Amygdala (tissue), 56 donors: ENCODE data around the gene ERC1.

Experiments used
- DNase-seq, 56 donors: peaks; one replicate each; lab custom pipeline; 2025; lab: John Stamatoyannopoulos, UW

ERC1 gene

DNA sequence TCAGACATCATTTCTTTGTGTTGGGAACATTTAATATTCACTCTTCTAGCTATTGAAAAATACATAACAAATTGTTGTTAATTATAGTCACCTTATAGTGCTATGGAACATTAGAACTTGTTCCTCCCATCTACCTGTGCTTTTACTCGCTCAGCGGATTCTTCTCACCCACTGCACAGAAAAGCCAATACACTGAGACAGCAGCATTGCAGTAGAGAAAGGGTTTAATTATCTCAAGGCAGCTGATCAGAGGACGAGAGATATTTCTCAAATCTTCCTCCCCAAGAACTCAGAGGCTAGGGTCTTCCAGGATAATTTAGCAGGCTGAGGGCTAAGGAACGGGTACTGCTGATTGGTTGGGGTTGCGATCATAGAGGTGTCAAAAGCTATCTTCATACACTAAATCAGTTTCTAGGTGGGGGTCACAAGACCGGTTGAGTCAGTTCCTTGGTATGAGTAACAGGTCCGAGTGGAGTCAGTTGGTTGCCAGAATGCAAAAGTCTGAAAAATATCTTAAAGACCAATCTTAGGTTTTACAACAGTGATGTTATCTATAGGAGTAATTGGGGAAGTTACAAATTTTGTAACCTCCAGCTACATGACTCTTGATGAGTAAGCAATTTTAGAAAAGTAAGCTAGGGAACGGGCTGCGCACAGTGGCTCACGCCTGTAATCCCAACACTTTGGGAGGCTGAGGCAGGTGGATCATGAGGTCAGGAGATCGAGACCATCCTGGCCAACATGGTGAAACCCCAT is 430.2 kb downstream of the ERC1 start:
- DNase-seq, result no peak

GRCh38 chr12:1422604-1423315 is 431.7 kb downstream of the ERC1 start:
- no peak for DNase-seq

DNA sequence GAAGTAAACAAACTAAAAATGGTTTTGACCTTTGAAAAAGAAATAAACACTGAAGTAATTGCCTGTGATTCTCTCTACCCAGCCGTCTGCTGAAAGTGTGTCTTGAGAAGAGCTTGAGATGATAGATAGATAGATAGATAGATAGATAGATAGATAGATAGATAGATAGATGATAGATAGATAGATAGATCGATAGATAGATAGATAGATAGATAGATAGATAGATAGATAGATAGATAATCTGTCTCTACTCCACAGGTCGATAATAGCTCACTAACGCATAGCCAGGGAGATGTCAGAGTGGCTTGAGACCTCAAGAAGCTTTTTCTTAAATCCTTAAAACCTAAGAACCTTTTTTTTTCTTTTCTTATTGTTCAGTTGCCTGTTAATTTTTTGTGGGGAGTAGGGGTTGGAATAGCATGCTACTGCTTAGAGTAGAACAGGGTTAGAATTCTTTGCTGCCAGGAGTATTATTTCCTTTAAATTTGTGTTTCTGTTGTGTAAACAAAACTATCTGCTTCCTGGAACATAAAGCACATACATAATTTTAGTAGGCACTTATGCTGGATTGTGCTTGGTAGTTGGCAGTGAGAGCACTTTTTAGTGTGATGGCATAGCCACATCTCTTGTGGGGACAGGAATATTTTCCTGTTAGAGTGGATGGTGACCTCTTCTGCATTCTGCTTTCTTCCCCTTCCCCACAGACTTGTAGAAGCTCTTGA is 433.8 kb downstream of the ERC1 start:
- DNase-seq, result no peak

- DNase-seq, result no peak
These were observed 434.3 kb downstream of the ERC1 start for GRCh38 chr12:1425396-1425729.

DNA sequence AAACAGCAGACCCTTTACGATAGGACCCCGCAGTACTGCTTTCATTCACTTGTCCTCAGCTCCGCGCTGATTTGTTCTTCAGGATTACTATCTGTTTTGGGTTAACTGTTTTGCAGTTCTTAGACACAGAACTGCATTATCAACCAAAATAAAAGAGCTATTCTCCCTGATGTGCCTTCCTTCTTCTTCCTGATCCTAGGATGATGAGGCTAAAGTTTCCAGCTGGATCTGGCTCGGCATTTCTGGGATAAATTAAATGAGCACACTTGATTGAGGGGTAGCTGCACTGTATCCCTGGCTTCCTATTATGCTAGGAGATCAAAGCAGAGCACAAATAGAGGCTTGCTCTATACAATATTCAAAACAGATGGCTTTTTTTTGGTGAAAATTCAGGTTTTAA is 437.6 kb downstream of the ERC1 start:
- no peak for DNase-seq

DNA sequence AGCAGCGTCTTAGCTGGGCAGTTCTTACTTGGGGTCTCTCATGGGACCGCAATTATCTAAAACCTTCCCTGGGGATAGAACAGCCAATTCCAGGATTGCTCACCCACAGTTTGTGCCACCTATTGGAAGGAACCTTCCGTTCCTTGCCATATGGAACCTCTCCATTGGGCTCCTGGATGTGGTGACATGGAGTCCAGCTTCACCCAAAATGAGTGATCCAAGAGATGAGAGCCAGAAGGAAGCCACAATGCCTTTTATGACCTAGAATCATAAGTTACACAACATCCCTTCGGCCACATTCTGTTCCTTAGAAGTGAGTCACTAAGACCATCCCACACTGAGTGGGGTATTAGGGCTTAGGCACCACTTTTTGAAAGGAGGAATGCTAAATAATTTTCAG is 439.0 kb downstream of the ERC1 start:
- DNase-seq, result no peak

DNA sequence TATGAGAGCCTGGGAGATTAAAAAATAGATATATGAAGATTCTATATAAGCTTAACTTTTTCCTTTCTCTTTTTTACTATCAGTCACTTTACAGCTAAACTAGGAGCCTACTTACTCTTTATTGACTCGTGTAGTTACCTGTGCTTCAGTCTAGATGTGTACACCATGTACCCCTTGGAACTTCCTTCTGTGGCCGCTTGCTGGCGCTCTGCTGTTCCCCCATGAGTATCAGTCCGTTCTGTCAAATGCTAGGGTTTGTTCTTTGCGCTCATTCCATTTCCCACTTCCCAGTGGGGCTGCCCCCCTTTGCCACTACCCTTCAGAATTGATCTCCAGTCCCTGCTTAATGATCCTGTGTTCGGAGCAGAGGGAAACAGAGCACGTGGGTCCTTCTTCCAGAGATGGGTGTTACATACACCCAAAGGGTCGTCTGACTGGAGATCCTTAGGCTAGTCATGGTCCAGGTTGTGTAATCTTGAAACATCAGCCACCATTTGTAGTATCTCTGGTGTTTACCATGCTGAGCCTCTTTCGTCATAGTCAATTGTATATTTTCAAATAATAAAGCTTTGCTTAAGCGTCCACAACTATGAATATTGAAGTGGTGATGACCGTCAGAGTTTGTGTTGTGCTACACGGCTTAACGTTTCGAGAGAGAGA is 443.4 kb downstream of the ERC1 start:
- no peak for DNase-seq

DNA sequence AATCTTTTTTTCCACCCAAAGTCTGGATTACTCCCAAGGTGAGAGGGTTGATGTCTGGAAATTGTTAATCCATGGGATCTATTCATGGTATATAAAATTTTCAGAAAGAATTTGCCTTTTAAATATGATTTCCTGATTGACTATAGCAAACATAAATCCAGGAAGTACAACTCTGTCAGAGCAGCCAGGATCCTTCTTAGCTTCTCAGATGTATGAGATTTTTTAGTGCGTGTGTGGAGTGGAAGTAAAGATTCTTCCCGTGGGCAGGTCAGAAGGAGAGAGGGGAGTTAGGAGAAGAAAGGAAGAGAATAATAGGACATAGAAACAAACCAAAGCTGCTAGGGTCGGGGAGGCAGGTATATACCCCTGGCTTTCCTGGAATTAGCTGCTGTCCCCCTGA is 444.0 kb downstream of the ERC1 start:
- DNase-seq, result no peak

DNA sequence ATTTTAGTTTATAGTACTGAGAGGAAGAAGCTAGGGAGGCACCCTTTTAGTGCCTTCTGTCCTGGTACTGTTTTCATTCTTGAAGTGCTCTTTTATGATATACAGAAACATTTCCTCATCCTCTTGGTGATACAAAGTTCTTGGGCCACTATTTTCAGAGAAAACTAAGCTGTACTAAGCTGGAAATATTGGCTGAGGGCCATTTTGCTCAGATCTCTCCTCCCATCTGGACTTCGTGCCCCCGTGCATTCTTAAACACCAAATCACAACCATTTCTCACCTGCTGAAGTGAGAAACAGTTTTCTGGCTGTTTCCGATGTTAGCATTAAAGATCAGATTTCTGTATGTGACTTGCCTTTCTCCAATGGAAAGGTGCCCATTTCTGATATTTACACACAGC is 444.4 kb downstream of the ERC1 start:
- DNase-seq, result no peak

GRCh38 chr12:1436015-1436414 is 445.0 kb downstream of the ERC1 start:
- no peak for DNase-seq

GRCh38 chr12:1436981-1437380 is 446.0 kb downstream of the ERC1 start:
- DNase-seq, result no peak

- DNase-seq, result no peak
These were observed 448.2 kb downstream of the ERC1 start for GRCh38 chr12:1439201-1439600.

DNA sequence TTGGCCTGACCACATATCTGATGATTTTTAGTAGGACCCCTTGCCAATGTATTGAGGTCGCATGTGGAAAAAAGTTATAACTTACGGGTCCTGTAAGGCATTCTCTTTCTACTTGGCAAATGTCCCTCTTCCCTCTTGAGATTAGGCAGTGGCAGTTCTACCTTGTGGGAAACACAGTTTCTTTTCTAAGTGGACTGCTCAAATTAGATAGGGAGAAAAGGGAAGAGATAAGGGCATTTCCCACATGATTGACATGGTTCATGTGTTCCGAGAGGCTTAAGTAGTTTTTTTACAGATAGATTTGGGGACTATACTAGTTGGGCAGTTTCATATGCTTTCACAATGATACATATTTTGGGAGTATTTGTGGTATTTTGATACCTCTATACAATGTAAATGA is 448.7 kb downstream of the ERC1 start:
- DNase-seq, result no peak

DNA sequence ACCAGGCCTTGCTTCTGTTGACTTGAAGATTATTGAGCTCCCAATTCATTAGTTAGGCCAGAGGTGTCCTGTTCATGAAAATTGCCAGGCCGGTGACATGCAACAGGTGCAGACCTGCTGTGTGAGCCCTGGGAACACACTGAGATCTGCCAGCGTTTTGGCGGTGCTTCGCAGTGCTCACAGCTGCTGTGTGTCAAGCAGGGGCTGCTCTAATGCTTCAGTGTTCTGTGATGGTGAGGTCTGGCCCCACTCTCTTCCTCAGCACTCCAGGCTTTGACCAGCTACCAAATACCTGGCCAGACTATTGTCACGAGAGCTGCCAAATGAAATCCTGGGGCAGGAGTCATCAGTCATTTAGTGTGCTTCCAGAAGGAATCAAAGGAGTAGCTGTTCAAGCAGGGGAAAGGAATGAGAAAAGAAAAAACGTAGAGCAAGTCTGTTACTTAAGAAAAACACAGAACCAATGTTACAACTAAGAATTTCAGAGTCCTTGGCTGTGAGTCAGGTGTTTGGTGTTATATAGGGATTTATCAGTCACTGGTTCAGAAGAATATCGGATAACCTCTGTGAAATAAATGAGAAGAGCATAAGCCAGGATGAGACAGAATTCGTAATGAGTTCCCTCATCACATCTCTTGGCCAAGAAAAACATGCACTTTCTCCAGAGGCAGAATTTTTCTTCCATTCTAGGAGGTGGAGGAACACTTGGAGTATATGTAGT is 452.6 kb downstream of the ERC1 start:
- no peak for DNase-seq

DNA sequence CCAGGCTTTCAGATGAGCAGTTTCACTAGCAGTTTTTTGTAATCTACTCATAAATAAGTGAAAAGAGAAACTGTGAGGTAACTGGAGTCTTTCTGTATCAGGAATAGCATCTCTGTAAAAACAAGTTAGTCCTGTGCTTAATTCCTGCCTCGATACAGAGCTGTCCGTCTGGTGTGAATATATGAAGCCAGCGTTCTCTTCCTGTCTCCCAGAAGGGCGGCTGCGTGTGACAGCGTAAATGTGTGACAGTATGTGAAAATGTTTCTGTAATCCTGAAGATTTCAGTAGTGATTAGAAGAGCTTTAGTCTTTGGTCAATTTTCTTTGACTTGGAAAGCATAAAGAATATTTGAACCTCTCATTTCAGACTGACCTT is 453.1 kb downstream of the ERC1 start:
- DNase-seq, result no peak

- DNase-seq, result no peak
These were observed 454.8 kb downstream of the ERC1 start for GRCh38 chr12:1445807-1446206.

- no peak for DNase-seq
These were observed 457.3 kb downstream of the ERC1 start for GRCh38 chr12:1448336-1448735.

DNA sequence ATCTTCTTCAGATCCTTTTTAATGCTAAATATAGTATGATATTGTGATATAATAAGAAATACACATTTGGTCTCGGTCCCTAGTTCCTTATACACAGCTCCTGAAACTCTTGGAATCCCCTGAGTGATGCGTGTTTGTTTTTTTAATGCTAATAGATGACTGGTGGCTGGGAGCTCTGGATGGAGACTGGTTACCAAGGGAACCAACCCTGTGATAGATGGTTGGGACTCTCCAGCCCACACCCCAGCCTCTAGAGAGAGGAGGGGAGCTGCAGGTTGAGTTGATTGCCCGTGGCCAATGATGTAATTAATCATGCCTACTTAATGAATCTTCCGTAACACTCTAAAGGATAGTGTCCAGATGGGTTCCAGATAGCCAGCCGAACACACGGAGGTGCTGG is 462.8 kb downstream of the ERC1 start:
- no peak for DNase-seq

DNA sequence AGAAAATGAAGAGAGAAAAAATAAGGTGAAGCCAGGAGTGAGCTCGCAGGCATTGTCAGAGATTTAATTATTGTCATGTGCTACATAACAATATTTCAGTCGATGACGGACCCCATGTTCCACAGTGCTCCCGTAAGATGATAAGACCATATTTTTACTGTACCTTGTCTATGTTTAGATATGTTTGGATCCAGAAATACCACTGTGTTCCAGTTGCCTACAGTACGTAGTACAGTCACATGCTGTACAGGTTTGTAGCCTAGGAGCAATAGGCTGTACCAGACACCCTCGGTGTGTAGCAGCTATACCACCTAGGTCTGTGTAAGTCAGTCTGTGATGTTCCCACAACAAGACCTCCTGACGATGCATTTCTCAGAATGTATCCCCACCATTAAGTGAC is 465.9 kb downstream of the ERC1 start:
- DNase-seq, result no peak

- no peak for DNase-seq
These were observed 466.9 kb downstream of the ERC1 start for GRCh38 chr12:1457901-1458300.

DNA sequence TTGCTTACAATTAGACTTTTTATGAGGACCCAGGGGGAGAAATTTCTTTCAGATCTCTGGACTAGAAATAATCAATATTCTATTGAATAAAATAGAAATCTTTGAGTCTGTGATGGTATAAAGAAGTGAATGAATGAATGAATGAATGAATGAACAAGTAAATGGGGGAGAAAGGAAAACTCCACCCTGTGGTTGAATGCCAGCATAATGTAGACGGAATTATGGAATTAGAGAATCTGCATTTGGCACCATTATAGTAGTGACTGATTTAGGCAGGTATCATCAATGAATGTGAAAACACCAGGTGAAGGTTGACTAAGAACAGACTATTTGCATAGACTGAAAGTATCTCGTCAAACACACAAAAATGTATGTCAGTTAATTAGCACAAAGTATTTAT is 468.3 kb downstream of the ERC1 start:
- DNase-seq, result no peak
